SK-N-MC (cell line): ENCODE measurements around the gene SYVN1.

Experiments
- EZH2 ChIP-seq: fragments of 200-600 bp; sonication (generic); IDR thresholded peaks from one replicate; pipeline ENCODE4 v1.6.1; 2017; ENCODE audit warnings: antibody characterized with exemption
- POLR2AphosphoS5 ChIP-seq: IDR thresholded peaks from 2 replicates; pipeline ENCODE4 v1.6.1; 2012; ENCODE audit warnings: mild to moderate bottlenecking, low read depth, low read length, borderline replicate concordance

- TF ChIP-seq POLR2AphosphoS5, result no peak
- no peak for TF ChIP-seq EZH2
Measured at GRCh38 chr11:65087216-65087615, 47.1 kb downstream of the SYVN1 start.
